HCT116 (cell line): ENCODE results near the gene CHADL.

Experiments used
- CEBPB ChIP-seq: IDR thresholded peaks from 2 replicates; pipeline ENCODE4 v1.6.1; 2012; ENCODE audit warnings: low read depth
- EGR1 ChIP-seq: IDR thresholded peaks from 2 replicates; pipeline ENCODE4 v1.6.1; 2012; ENCODE audit warnings: low read depth
- EZH2 ChIP-seq: fragments of 200-600 bp; sonication (generic); IDR thresholded peaks from 2 replicates; pipeline ENCODE4 v1.6.1; 2017; ENCODE audit warnings: antibody characterized with exemption, mixed run types
- FOSL1 ChIP-seq: IDR thresholded peaks from 2 replicates; pipeline ENCODE4 v1.6.1; 2012; ENCODE audit warnings: low read depth
- POLR2A ChIP-seq: IDR thresholded peaks from 2 replicates; pipeline ENCODE4 v1.7.0; 2011; ENCODE audit warnings: borderline replicate concordance; ENCODE audit not compliant: insufficient read depth, insufficient read length; ENCODE audit errors: extremely low read depth
- POLR2AphosphoS5 ChIP-seq: IDR thresholded peaks from 2 replicates; pipeline ENCODE4 v1.6.1; 2011; ENCODE audit warnings: mild to moderate bottlenecking, low read depth, low read length, moderate library complexity
- SP1 ChIP-seq: IDR thresholded peaks from 2 replicates; pipeline ENCODE4 v1.6.1; 2012; ENCODE audit warnings: low read depth
- TCF7L2 ChIP-seq: IDR thresholded peaks from 2 replicates; pipeline ENCODE4 v1.7.0; 2011; ENCODE audit warnings: borderline replicate concordance, inconsistent platforms; ENCODE audit not compliant: insufficient read depth, insufficient read length; ENCODE audit errors: extremely low read depth
- YY1 ChIP-seq: IDR thresholded peaks from 2 replicates; pipeline ENCODE4 v1.6.1; 2011; ENCODE audit warnings: low read length, low read depth, moderate library complexity, mild to moderate bottlenecking; ENCODE audit not compliant: insufficient replicate concordance; ENCODE audit errors: extremely low read depth
- ZNF274 ChIP-seq: fragments of 200-500 bp; sonication (Bioruptor generic); IDR thresholded peaks from 2 replicates; pipeline ENCODE4 v1.6.1; 2014; ENCODE audit warnings: mild to moderate bottlenecking, low read depth, low read length, inconsistent platforms
- TF ChIP-seq, protein P1 (sequence below), 3 experiments: fragments of 200-600 bp in 1 of 3; sonication (generic) in 1 of 3; IDR thresholded peaks in 2 of 3; conservative IDR thresholded peaks in 1 of 3; 2 replicates each; pipeline ENCODE4 v1.5.1; 2012 to 2017; ENCODE audit warnings: low read depth in 2 of 3, low read length in 2 of 3, antibody characterized with exemption in 1 of 3, borderline replicate concordance in 1 of 3, control low read depth in 1 of 3, mild to moderate bottlenecking in 1 of 3, mixed read lengths in 1 of 3, mixed run types in 1 of 3, moderate library complexity in 1 of 3; ENCODE audit not compliant: insufficient read depth in 1 of 3

DNA sequence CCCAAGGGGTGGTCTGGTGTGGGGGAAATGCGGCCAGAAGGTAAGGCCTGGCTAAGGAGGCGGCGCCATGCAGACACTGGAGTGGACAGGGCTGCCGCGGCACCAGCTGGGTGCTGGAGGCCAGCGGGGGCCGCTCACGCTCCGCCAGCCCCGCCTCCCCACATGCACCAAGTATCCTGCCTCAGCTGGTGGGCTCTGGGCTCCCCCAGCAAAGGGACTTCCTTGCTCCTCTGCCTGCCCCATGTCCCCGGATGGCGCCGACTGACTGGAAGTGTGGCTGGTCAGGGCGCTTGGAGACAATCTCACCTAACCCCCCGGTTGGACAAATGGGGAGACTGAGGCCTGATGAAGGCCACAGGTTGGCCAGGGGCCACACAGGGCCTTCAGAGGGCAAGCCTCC is 7.6 kb upstream of the CHADL start:
- TF ChIP-seq SP1, result no peak
- TF ChIP-seq, protein P1, sequence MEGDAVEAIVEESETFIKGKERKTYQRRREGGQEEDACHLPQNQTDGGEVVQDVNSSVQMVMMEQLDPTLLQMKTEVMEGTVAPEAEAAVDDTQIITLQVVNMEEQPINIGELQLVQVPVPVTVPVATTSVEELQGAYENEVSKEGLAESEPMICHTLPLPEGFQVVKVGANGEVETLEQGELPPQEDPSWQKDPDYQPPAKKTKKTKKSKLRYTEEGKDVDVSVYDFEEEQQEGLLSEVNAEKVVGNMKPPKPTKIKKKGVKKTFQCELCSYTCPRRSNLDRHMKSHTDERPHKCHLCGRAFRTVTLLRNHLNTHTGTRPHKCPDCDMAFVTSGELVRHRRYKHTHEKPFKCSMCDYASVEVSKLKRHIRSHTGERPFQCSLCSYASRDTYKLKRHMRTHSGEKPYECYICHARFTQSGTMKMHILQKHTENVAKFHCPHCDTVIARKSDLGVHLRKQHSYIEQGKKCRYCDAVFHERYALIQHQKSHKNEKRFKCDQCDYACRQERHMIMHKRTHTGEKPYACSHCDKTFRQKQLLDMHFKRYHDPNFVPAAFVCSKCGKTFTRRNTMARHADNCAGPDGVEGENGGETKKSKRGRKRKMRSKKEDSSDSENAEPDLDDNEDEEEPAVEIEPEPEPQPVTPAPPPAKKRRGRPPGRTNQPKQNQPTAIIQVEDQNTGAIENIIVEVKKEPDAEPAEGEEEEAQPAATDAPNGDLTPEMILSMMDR (IDR thresholded peaks at IDR 0.05 in 2 of 3, conservative IDR thresholded peaks at IDR 0.05 in 1 of 3; ENCODE audit: borderline replicate concordance in 1 of 3, insufficient read depth in 1 of 3, low read depth in 2 of 3, low read length in 2 of 3), result no peak
- no peak for TF ChIP-seq YY1
- TF ChIP-seq ZNF274, result no peak
- no peak for TF ChIP-seq POLR2A
- TF ChIP-seq EZH2, result no peak
- no peak for TF ChIP-seq POLR2AphosphoS5
- TF ChIP-seq TCF7L2, result no peak
- TF ChIP-seq CEBPB, result no peak
- no peak for TF ChIP-seq FOSL1
- TF ChIP-seq EGR1, result no peak
